GM19455 (cell line): ENCODE measurements around the gene HNRNPLL.
A peak's percentile ranks its signal among the peaks of the same experiment; 100 is the strongest.

Source experiments
- ATAC-seq: cut with Tn5 transposase; IDR thresholded peaks from one replicate; pipeline ENCODE4 v1.9.1; 2021; ENCODE audit not compliant: unreplicated experiment

Gene HNRNPLL

DNA sequence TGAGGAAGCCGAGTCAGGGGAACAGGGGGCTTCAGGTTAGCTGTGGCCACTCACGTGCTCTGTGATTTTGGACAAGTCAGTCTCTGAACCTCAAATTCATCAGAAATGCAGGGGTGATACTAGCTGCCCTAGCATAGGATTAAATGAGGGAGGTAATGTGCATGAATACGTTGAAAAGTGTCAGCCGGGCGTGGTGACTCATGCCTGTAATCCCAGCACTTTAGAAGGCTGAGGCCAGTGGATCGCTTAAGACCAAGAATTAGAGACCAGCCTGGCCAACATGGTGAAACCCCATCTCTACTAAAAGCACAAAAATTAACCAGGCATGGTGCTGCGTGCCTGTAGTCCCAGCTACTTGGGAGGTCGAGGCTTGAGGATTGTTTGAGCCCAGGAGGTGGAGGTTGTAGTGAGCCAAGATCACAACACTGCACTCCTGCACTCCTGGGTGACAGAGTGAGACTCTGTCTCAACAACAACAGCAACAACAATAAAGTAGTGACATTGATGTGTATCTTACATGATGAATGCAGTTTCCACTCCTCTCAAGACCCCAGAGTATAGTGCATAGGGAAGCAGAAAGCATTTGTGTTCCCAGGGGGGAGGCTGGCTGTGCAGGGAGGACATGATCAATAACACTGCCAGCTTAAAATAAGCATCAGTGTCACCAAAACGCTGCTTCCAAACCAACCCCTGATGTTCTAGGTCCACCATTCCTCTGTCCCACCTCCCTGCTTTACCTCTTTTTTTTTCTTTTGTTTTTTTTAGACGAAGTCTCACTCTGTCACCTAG lies 68.8 kb downstream of the HNRNPLL start:
- no peak for ATAC-seq

DNA sequence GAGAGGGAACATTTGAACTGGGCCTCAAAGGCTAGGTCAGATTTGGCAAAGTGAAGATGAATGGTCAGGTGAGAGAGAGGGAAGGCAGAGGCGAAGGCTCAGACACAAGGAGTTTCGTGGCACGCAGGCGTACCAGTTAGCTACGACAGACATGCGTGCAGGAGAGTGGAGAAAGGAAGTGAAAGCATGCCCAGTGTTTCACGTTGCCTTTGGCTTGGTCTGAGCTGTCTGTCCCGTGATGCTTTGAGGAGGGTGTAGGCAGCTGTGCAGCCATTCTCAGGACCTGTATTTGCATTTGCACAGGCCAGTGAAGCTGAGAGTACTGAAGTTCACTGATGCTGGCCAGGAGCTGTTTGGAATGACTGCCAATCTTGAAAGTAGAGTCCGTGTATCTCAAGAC lies 69.5 kb downstream of the HNRNPLL start:
- ATAC-seq, result peak; percentile 99

DNA sequence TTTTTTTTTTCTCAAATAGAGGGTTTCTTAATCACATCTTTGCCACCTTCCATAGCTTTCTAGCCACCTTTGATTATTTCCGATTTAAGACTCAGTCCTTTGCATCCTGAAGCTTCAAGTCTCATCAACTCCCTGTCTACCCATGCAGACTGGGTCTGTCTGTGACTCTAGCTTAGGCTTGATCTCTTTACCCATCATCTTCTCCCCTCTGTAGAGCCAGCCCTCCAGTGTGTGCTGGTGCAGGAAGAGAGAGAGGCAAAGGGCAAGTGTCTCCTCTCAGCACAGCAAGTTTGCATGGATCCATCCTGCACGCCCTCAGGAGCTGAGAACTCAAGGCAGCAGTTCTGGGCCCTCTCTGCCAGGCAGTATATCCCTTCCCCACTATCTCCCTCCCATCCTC lies 70.4 kb downstream of the HNRNPLL start:
- no peak for ATAC-seq

DNA sequence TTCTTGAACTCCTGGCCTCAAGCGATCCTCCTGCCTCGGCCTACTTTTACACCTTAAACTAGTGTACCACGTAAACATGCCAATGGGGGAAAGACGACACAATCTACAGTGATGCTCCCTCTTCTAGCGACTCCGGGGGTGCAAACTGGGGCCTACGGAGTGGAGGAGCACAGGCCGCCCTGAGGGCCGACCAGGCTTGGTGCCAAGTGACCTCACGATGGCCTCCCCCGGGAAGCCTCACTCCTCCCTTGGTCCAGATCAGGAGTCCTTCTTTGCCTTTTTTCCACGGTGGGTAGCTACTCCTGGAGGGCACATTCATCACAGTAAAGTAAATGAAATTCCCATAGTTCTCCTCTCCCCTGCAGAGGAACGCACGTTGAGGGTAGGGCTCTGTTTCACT lies 73.5 kb downstream of the HNRNPLL start:
- no peak for ATAC-seq

DNA sequence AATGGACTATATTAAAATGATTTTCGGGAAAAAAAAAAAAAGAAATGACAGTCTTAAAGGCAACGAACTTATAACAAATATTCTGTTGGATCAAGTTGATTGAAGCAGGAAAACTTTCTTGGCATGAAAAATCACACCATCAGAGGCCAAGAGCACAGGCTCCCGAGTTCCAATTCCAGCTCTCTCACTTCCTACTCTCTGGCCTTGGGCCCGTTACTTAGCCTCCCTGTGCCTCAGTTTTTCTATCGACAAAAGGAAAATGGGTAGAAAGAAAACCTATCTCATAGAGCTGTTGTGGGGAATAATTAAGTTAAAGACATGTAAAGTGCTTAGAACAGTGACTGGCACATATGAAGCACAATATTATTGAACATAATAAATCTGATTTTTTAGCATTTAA lies 74.2 kb downstream of the HNRNPLL start:
- ATAC-seq, result no peak

DNA sequence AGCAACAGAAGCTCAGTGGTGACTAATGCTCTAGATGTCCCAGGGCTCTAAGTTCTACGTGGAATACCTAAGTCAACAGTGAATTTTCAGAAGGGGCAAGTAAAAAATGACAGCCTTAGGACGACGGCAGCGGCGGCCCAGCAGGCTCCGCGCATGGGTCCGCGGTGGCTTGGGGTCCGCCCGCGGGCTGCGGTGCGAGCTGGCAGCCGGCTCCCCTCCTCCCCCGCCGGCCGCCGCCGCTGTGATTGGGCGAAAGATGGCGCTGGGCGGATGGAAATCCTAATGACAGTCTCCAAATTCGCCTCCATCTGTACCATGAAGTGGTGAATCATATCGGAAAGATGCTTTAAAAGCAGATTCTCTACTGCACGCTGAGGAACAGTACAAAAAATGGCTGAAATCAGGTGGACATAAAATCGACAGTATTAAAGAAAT lies 74.7 kb downstream of the HNRNPLL start:
- no peak for ATAC-seq

DNA sequence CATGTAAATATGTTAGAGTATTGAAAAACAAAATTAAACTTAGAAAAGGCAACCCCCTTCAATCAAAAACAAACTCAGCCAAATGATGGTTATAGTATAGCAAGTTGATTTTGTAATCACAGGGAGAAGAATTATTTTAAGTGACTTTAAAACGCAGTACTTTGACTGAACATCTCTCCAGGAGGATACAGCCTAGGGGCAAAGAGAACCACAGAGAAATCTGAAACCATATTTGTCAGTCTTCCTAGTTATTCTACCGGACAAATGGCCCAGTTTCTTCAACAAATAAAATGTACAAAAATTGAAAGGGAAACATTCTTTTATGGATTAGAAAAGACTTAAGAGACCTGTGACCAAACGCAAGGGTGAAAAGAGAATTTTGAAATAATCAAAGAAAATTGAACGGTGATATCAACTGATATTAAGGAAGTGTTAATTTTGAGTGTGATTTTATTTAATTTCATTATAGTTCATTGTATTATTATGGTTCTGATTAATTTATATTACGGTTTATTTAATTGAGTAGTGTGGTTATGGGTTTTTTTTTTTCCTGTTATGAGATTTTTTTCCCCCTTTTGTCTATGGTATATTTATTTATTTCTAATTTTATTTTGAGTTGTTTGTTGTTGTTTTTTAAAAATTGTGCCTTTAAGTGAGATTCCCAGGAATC lies 75.3 kb downstream of the HNRNPLL start:
- no peak for ATAC-seq

DNA sequence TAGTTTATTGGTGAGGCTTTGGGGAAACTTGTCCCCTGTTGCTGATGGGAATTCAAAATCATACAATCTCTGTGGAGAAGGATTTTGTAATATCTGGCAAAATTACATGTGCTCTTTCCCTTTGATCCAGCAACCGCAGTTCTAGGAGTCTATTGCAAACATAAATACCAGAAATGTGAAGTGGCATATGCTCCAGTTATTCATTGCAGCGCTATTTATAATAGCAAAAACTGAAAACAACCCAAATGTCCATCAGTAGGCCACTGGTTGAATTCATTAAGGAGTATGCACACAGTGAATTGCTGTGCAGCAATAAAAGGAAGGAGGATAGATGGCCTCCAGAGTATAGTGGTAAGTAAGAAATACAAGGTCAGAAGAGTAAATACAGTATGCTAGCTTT lies 76.5 kb downstream of the HNRNPLL start:
- ATAC-seq, result no peak

DNA sequence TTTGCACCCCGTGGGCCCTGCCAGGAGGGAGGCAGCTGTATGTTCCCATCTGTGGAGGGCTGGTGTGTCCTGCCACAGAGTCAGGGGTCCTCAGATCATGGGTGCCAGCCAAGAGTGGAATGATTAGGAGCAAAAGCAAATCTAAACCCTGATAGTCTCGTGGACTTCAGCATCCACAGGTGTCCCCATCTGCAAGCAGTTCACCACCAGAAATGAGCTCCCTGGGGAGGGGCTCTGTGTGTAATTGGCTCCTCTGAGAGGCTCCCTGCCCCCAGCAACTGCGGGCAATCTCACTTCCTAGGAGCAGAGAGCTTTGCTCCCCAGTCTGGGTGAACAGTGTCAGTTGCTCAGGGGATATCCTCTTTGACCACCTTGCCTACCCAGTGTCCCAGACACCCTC lies 78.1 kb downstream of the HNRNPLL start:
- ATAC-seq, result no peak

DNA sequence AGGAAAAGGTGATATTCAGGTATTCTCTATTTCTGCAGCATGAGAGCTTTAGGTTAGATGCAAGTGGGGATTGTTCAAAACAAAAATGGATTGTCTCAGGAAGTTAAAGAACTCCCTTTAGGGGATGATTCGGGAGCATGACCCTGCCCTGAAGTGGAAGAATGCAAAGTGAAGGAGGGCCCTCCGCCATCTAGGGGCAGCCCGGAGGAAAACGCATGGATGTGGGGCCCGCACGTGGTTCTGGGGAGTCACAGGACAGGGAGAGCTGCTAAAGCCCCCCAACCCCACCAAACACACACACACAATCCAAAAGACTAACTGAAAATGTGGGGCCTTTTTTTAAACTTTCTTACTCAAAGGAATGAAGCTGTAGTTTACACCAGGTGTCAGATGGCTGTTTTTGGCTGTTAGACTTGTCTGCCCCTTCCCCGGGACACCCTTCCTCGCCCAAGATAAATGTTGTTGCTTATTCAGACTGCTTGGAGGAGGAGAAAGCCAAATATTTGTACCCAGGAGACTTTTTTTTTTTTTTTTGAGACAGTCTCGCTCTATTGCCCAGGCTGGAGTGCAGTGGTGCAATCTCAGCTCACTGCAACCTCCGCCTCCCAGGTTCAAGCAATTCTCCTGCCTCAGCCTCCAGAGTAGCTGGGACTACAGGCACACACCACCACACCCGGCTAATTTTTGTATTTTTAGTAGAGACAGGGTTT lies 78.8 kb downstream of the HNRNPLL start:
- ATAC-seq, result no peak

DNA sequence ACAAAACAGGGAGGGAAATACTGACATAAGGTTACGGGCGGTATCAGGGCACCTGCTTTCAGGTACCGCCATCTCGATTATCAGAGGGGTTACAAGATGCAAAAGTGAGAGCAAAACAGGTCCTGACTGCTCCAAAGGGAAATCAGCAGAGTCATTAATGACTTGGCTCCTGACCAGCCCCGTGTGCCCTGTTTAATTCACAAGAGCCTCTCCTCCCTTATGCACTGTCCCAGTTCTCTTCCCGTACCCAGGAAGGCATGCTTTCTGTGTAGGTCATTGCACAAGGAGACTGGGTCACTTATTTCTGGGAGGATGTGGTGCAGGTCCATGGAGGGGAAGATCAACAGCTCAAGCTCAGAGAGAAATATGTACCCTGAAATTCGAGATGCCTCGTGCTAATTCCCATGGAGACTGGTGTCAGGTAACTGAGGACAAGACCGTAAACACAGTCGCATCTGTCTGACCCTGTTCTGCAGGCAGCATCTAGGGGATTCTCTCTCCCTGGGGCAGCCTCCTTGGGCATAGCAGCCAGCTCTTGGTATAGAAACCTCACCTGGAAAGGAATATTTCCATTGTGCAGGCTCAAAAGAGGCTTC lies 79.9 kb downstream of the HNRNPLL start:
- no peak for ATAC-seq

DNA sequence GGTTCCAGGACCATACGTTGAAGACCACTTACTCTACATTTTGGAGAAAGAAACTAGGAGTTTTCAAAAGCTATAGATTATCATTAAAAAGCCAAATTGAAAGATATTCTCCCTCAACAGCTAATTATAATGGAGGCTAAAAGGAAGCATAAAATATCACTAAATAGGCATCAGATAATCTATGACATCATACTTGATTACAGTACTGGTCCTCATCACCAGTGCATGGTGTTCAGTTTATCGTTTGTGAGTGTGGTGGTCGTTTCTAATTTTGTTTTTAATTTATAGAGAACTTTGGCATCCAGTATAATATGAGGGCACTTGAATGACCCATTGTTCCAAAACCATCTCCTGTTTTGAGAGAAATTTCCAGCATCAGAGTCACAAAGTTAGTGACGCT lies 80.9 kb downstream of the HNRNPLL start:
- no peak for ATAC-seq

DNA sequence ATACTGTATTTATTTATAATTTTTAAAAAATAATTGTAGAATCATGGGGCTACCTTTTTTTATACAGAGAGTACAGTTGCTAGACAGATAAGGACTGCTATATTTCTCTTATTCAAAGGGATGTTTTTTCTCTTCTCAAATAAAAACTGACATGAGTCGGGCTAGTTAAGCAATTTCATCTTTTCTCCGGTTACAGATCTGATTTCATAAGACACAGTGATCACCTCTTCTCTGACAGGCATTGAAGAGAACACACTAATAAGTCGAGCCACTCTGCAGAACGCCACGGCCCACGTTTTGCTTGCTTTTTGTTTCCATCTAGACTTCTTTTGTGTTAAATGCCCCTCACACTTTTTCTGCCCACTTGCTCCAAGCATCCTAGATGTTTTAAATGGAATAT lies 85.4 kb downstream of the HNRNPLL start:
- ATAC-seq, result no peak

DNA sequence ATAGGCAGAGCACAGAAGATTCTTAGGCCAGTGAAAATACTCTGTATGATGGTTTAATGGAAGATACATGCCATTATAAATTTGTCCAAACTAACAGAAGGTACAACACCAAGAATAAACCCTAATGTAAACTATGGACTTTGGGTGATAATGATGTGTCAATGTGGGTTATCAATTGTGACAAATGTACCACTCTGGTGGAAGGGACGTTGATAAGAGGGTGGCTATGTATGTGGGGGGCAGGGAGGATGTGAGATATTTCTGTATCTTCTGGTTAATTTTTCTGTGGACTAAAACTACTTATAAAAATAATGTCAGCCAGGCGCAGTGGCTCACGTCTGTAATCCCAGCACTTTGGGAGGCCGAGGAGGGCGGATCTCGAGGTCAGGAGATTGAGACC lies 86.2 kb downstream of the HNRNPLL start:
- ATAC-seq, result no peak

DNA sequence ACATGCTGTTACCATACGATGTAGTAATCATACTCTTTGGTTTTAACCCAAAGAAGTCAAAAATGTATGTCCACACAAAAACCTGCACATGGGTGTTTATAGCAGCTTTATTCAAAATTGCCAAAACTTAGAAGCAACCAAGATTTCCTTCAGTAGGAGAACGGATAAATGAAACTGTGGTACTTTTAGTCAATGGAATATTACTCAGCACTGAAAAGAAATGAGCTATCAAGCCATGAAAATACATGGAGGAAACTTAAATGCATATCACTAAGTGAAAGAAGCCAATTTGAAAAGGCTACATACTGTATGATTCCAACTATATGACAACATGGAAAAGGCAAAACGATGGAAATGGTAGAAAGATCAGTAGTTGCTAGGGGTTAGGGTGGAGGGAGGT lies 86.6 kb downstream of the HNRNPLL start:
- no peak for ATAC-seq

DNA sequence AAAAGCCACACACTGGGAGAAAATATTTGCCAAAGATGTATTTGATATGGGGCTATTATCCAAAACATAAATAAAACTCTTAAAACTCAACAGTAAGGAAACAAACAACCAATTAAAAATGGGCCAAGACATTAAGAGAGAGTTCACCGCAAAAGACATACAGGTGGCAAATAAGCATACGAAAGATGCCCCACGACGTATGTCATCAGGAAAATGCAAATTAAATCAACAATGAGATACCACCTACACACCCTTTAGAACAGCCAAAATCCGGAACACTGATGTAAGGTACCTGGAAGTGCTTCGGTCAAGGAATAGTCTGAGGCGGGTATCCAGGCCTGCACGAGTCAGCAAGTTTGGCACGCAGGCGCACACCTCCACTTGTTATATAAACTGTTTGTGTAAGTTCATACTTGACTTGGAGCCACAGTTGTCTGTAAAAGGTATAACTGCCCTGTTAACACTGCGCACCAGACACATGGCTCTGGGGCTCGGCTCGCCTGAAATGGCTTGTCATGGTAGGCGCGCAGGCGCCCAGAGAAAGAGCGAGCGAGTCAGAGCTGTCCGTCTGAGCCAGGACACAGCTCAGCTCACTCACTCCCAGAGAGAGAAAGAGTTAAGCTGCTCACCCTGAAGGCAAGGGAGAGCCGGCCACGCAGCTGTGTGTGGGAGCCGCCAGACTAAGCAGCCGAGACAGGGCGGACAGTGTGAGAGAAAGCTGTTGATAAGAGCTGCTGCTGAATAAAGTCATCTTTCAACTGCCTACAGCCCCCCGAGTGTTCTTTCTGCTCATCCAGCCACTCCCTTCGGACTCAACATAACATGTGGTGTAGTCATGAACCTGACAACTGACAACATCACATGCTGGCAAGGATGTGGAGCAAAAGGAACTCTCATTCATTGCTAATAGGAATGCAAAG lies 87.3 kb downstream of the HNRNPLL start:
- ATAC-seq, result no peak

DNA sequence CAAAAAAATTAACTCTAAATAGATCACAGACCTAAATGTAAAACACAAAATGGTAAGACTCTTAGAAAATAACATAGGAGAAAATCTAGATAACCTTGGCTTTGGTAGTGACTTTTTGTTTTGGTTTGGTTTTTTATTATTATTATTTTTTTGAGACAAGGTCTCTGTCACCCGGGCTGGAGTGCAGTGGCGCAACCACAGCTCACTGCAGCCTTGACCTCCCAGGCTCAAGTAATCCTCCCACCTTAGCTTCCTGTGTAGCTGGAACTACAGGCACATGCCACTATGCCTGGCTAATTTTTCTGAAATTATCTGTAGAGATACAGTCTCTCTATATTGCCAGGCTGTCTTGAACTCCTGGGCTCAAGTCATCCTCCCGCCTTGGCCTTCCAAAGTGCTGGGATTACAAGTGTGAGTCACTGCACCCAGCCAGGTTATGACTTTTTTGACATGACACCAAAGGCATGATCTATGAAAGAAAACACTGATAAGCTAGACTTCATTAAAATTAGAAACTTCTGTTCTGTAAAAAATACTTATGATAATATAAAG lies 88.0 kb downstream of the HNRNPLL start:
- ATAC-seq, result no peak

DNA sequence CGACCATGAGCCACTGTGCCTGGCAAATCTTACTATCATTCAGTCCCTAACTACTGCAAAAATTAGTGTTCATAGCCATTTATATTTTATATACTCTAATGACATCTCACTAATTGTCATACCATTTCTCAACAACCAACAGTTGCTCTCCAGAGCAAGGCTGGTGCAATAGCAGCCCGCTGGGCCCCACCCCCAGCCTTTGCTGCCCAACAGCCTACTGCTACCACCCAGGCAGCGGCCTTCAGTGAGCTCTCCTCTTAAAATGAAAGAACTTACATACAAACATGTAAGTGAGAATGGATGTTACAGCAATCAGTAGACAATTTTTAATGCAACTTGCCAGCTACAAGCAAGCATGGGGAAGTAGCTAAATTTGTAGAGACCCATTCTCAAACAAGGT lies 90.5 kb downstream of the HNRNPLL start:
- ATAC-seq, result no peak
